IPS-NIHi7 (cell line): ENCODE data around the gene FRAT1.
A peak's percentile ranks its signal among the peaks of the same experiment; 100 is the strongest.

Experiments used
- DNase-seq: peaks from one replicate; pipeline ENCODE4 v3.0.0; 2012; ENCODE audit warnings: mixed read lengths; ENCODE audit errors: extremely low spot score

Gene FRAT1

GRCh38 chr10:97307866-97308780, 10.9 kb upstream of the FRAT1 start:
- no peak for DNase-seq

- DNase-seq, result no peak
Measured at GRCh38 chr10:97311111-97311626, 7.9 kb upstream of the FRAT1 start.

GRCh38 chr10:97312897-97313296, 6.2 kb upstream of the FRAT1 start:
- peak; percentile 2 for DNase-seq

GRCh38 chr10:97314671-97315070, 4.4 kb upstream of the FRAT1 start:
- DNase-seq, result no peak

DNA sequence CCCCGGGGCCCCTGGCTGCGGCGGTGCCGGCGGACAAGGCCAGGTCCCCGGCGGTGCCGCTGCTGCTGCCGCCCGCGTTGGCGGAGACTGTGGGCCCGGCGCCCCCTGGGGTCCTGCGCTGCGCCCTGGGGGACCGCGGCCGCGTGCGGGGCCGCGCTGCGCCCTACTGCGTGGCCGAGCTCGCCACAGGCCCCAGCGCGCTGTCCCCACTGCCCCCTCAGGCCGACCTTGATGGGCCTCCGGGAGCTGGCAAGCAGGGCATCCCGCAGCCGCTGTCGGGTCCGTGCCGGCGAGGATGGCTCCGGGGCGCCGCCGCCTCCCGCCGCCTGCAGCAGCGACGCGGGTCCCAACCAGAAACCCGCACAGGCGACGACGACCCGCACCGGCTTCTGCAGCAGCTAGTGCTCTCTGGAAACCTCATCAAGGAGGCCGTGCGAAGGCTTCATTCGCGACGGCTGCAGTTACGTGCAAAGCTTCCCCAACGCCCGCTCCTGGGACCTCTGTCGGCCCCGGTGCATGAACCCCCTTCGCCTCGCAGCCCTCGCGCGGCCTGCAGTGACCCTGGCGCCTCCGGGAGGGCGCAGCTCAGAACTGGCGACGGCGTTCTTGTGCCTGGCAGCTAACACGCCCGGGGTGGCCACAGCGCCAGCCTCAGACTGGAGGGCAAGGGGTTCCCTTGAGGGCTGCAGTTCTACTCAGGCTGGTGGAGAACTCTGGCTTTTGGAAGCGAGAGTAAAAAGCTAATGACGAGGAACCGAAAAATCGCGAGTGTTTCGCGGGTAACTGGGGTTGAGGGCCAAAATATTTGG, 804 bp downstream of the FRAT1 start:
- DNase-seq, result peak; percentile 43

GRCh38 chr10:97320480-97321031, 1.5 kb downstream of the FRAT1 start:
- DNase-seq, result no peak

GRCh38 chr10:97321032-97321803, 2.1 kb downstream of the FRAT1 start:
- DNase-seq, result no peak

- DNase-seq, result no peak
Measured at GRCh38 chr10:97321804-97322190, 2.7 kb downstream of the FRAT1 start.

DNA sequence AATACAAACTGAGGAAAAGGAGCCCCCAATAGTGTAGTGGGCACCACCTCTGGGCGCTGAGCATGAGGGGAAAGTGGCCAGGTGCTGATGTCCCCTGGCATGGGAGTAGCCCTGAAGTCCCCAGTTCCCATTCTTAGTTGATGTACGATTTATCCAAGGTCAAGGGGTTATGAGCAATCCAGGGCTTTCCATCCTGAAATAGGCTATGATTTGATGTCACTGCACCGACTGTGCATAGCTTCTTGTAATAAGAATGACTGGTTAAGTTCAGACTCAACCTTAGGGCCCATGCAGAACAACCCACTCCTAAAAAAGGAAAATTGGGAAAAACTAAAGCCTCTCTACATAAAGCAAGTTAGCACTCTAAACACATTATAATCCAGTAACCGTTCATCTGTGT, 4.4 kb downstream of the FRAT1 start:
- no peak for DNase-seq

DNA sequence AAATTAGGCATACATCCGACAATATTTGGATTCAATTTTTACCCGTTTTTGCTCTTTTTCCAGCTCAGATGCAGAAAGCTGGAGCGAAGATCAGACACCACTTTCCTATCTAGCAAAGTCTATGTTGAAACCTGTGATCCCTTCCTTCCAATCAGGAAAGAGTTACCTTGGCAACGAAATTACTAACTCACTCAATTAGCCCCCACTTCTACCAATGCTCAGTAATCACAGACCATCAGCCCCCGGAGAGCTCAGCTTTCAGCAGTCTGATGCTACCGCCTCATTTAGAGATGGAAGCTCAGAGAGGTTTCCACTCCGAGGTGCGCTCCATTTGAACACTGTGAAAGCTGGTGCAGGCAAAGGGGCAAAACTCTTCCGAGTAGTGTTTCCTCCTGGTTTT, 6.7 kb downstream of the FRAT1 start:
- no peak for DNase-seq

DNA sequence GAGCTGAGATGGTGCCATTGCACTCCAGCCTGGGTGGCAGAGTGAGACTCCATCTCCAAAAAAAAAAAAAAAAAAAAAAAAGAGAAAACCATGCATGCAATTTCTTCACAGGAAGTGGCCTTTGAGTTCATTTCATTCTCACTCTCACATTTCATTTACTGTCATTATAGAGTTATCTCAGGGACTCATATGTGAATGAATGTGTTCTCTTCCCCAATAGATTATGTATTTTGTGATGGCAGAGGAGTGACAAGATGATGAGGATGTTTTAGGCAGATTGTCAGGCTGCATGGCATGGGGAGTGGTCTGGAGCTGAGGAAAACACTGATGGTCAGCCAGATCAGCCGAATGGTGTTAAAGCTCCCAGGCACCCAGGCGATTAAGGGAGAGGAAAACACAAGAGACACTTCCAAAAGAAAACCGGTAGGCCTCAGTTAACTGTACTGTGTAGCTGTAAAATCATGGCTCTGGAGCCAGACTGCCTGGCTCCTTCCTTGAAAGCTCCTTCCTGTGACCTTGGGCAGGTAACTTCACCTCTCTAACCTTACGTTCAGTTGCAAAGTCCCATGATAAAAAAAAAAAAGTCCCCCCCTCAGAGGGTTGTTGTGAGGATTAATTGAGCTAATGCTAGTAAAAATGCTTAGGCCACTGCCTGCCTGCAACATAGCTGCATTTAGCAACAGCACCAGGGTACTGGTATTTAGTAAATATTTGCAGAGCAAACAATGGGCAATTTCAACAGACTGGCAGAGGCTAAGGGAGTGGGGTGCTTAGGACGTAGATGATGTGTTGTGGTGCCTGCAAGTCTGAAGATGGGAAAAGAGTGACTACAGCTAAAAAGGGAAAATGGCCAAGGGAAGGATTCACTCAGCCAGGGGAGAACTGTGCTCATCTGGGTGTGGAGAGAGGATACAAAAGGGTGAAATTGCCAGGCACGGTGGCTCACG, 8.6 kb downstream of the FRAT1 start:
- no peak for DNase-seq

- DNase-seq, result no peak
Measured at GRCh38 chr10:97328646-97329453, 9.8 kb downstream of the FRAT1 start.

DNA sequence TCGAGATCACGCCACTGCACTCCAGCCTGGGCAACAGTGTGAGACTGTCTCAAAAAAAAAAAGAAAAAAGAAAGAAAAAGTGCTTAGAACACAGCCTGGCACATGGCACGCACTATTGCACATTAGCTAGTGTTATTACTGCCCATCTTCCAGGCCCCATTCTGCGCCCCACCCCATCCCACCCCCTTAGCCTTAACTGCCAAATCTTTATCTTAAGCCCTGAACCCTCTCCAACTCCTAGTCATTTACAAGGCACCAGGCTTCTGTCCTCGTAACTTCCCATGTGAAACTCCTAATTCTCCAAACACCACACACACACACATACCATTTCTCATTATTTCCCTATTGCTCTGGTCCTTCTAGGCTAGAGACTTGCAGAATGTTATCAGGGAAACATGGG, 10.7 kb downstream of the FRAT1 start:
- DNase-seq, result no peak

GRCh38 chr10:97331153-97331703, 12.2 kb downstream of the FRAT1 start:
- DNase-seq, result no peak

DNA sequence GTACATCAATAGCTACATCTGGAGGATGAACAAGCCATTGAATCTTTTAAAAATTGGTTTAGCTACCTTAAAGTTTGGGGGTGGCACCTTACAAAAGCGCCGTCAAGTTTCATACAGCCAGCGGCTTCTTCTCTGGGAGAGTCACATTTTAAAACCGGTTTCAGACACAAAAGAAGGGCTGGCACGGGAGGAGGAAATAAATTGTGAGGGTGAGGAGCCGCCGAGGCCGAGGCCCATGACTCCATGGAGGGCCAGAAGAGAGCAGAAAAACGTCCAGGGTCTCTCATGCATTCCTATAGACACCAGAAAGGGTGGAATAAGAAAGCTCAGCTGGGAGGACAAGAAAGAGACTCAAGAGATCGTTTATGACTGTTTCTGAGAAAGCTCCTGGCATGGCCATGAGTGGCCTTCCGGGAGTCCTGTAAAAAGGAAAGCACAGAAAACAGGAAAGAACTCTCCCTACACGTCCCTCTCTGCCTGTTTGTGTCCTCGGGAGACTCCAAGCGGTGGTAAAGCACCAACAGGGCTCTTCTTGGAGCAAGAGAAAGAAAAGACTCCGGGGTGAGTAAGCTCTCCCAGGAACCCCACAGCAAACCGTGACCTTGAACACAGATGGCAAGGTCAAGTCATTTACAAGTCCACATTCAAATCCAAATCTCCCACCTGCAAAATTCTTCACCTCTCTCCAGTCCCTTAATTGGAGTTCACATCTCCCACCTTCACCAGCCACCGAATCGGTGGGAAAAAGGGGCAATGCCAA, 13.7 kb downstream of the FRAT1 start:
- peak; percentile 46 for DNase-seq

DNA sequence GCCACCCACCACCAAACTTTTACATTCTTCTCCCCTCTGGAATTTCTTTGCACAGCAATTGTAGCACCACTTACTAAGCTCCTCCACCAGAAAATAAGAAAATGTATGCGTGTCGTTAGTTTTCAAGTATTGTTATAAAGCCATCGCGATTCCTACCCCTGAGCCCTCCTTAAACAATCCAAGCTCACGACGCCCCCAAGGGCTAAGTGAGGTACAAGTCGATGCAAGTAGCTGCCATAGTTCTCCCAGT, 14.2 kb downstream of the FRAT1 start:
- DNase-seq, result no peak

- DNase-seq, result no peak
Measured at GRCh38 chr10:97333601-97334369, 14.7 kb downstream of the FRAT1 start.
